Tibial nerve (tissue), 4 donors: ENCODE data around the gene RAB20.

Experiments
- CTCF ChIP-seq, 5 experiments: fragments of 200-600 bp in 3 of 5; fragments of 450-650 bp in 2 of 5; sonication (generic) in 3 of 5; IDR thresholded peaks; one replicate each; pipeline ENCODE4 v1.5.1; 2016 to 2019; ENCODE audit warnings: antibody characterized with exemption in 5 of 5, mild to moderate bottlenecking in 3 of 5, moderate library complexity in 2 of 5
- EP300 ChIP-seq, 2 donors: sonication (generic); formaldehyde crosslinking; IDR thresholded peaks; one replicate each; pipeline ENCODE4 v1.6.1; 2017; ENCODE audit warnings: antibody characterized with exemption in 2 of 2, mild to moderate bottlenecking in 1 of 2
- POLR2A ChIP-seq, 2 donors: fragments of 450-650 bp; IDR thresholded peaks; one replicate each; pipeline ENCODE4 v1.6.1; 2017; ENCODE audit warnings: antibody characterized with exemption in 2 of 2, mild to moderate bottlenecking in 2 of 2, moderate library complexity in 2 of 2

GRCh38 chr13:110523180-110523579 is 38.3 kb downstream of the RAB20 start:
- TF ChIP-seq POLR2A (IDR thresholded peaks at IDR 0.05) (no peak), CTCF (IDR thresholded peaks at IDR 0.05) (no peak), EP300 (IDR thresholded peaks at IDR 0.05) (no peak)
